AG09309 (cell line): ENCODE measurements around the gene TXNRD1.

Experiments
- DNase-seq: peaks from one replicate; pipeline ENCODE4 v3.0.0-alpha.2; 2010; ENCODE audit warnings: low read depth
- H3K4me3 ChIP-seq: 2 replicates; pipeline ENCODE4 v1.5.1; 2011; ENCODE audit warnings: mild to moderate bottlenecking, low read depth, low read length, moderate library complexity; ENCODE audit not compliant: control insufficient read depth
- CTCF ChIP-seq: IDR thresholded peaks from 2 replicates; pipeline ENCODE4 v1.5.1; 2011; ENCODE audit warnings: mild to moderate bottlenecking, low read depth, low read length, inconsistent platforms; ENCODE audit not compliant: insufficient read depth, control insufficient read depth; ENCODE audit errors: missing control alignments

Gene TXNRD1

GRCh38 chr12:104353012-104353981, 137.7 kb downstream of the TXNRD1 start:
- no peak for DNase-seq
- no peak for TF ChIP-seq CTCF
- H3K4me3 ChIP-seq: no peak overlapping the region

DNA sequence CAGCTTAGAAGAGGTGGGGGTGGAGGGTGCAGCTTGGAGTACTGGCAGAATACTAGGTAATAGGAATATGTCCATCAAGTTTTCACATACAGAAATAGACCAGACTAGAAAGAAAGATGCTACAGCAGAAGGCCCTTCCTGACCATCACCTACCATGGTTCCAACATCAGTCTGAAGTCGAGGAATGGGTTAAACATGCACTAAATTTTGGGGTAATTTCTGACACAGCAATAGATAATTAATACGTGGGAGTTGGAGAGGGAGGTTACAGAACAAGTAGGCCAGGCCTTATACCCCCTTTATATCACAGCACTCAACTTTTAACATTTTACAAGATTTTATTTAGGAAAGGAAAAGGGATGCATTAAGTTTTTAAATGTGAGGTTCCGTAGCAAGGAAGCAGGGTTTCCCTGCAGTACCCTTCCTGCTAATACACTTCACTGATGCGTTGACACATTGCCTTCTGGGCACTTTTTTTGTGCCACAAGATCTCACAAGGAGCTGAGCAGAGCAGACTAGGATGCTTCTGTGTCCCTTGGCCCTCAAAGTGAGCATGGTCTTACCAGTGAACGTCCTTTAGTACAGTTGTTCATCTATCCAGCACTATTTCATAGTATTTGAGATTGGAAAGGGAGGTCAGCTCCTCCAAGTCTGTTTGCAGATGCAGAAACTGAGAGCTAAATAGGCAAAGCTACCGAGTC, 138.7 kb downstream of the TXNRD1 start:
- no peak for TF ChIP-seq CTCF
- DNase-seq: no peak

GRCh38 chr12:104354868-104355570, 139.4 kb downstream of the TXNRD1 start:
- H3K4me3 ChIP-seq: no peak overlapping the region
- no peak for DNase-seq
- TF ChIP-seq CTCF: no peak

More for the DNA sequence above, 138.7 kb downstream of the TXNRD1 start:
- H3K4me3 ChIP-seq: no peak overlapping the region

GRCh38 chr12:104355630-104356029, 140.1 kb downstream of the TXNRD1 start:
- H3K4me3 ChIP-seq: no peak overlapping the region
- DNase-seq: no peak
- TF ChIP-seq CTCF: no peak

- no peak for DNase-seq
- no peak overlapping the region for H3K4me3 ChIP-seq
- TF ChIP-seq CTCF: no peak
Measured at GRCh38 chr12:104356231-104357115, 140.9 kb downstream of the TXNRD1 start.
